ENCODE results near the gene HEATR1. TPM values are rescaled to one million over a fixed set of nuclear protein-coding genes. Genes with fewer than 3 reads are reported as not detected.
"Not testable (repeated sequence)": the region's sequence is repeated elsewhere in the genome, so short reads cannot be mapped to it uniquely, and the experiment has no call there.

The HEATR1 gene, protein sequence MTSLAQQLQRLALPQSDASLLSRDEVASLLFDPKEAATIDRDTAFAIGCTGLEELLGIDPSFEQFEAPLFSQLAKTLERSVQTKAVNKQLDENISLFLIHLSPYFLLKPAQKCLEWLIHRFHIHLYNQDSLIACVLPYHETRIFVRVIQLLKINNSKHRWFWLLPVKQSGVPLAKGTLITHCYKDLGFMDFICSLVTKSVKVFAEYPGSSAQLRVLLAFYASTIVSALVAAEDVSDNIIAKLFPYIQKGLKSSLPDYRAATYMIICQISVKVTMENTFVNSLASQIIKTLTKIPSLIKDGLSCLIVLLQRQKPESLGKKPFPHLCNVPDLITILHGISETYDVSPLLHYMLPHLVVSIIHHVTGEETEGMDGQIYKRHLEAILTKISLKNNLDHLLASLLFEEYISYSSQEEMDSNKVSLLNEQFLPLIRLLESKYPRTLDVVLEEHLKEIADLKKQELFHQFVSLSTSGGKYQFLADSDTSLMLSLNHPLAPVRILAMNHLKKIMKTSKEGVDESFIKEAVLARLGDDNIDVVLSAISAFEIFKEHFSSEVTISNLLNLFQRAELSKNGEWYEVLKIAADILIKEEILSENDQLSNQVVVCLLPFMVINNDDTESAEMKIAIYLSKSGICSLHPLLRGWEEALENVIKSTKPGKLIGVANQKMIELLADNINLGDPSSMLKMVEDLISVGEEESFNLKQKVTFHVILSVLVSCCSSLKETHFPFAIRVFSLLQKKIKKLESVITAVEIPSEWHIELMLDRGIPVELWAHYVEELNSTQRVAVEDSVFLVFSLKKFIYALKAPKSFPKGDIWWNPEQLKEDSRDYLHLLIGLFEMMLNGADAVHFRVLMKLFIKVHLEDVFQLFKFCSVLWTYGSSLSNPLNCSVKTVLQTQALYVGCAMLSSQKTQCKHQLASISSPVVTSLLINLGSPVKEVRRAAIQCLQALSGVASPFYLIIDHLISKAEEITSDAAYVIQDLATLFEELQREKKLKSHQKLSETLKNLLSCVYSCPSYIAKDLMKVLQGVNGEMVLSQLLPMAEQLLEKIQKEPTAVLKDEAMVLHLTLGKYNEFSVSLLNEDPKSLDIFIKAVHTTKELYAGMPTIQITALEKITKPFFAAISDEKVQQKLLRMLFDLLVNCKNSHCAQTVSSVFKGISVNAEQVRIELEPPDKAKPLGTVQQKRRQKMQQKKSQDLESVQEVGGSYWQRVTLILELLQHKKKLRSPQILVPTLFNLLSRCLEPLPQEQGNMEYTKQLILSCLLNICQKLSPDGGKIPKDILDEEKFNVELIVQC (N-terminal part only)
- 11.3 TPM for total RNA-seq
- long read RNA-seq, partial matches to known transcripts, result 3 of 3 reads
- long read RNA-seq, other reads (novel, unspliced or antisense), result 0 of 3 reads

DNA sequence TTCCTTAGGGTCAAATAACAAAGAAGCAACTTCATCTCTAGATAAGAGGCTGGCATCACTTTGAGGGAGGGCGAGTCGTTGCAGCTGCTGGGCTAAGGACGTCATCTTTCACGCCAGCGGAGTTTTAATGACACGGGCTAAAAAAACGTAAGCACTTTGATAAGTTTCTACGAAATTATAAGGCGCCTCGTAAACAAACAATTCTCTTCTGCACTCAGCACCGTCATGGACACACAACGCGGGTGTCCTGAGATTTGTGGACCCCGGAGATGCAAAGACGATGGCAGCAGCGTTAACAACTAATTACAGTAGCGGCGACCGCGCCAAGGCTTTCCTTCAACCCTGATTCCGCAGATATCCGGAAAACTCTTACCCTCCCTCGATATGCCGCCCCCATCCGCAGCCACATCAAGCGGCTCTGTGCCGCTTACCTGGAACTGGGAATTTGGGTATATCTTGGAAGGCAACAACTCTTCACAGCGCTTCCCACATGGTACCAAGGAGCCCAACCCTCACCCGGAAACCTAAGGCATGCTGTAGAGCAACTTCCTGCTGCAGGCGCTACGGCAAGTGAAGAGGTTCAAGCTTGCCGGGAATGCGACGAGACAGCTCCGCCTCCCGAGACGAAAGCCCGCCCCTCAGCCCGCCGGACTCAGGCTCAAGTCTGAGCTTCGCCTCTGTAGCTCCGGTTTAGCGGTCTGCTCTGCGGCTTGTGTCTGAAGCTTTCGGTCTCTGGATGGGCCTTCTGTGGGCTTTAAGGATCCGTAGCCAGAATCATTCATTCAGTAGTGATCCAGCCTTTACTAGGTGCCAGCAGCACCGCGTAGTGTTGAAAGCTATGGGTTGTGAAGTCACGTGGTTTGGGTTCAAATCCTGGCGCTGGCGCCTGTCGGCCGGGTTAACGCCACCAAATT, at the start of gene HEATR1:
Gene HEATR1 (minus strand): TSS at position 526 of the 914 bp plus-strand sequence. CDS start 421 bp downstream, at position 105.
- intact Hi-C loops (cut with micrococcal nuclease), result no loop called here
- DNase-seq, result peak; percentile 94
- peak; percentile 98 for ATAC-seq

DNA sequence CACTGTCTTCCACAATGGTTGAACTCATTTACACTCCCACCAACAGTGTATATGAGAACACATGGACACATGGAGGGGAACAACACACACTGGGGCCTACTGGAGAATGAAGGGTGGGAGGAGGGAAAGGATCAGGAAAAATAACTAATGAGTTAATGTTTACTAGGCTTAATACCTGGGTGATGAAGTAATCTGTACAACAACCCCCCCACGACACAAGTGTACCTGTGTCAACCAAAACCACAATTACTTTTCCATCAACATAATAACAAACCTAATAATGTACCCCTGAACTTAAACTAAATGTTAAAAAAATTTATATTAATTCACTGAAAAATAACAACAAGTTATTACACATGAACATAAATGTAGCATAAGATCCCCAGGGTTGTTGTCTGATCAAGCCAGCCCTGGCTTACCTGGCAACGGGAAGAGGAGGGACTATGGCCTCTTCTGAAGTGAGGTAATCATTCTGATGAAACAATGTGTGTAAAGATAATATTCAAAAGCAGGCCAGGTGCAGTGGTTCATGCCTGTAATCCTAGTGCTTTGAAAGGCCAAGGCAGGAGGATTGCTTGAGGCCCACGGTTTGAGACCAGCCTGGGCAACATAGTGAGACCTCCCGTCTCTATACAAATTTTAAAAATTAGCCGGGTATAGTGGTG, 40.8 kb upstream of the HEATR1 start:
- ATAC-seq, result no peak
- intact Hi-C loops (cut with micrococcal nuclease), result no loop called here
- no peak for DNase-seq

DNA sequence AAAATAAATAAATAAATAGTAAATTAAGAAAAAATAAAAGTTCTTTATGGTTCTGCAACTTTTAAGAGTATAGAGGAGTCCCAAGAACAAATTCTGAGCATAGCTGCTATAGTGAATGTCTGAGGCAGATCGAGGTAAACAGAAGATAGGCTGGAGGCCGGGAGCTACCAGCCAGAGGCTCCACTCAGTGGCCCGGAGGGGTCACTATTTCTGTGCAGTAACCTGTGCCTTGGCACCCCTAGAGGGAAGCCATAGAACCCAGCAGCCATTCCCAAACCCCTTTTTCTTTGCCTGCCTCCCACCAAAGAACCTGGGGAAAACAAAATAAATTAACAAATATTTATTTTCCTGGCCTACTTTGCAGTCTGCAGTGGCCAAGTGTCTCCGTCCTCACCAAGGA, 38.4 kb upstream of the HEATR1 start:
- no peak for ATAC-seq
- intact Hi-C loops (cut with micrococcal nuclease), result no loop called here

GRCh38 chr1:236639686-236640085, 35.4 kb upstream of the HEATR1 start:
- ATAC-seq (peak; percentile 86), DNase-seq (no peak)
- intact Hi-C loops (cut with micrococcal nuclease), result no loop called here

More for the DNA sequence above, 38.4 kb upstream of the HEATR1 start:
- no peak for DNase-seq

DNA sequence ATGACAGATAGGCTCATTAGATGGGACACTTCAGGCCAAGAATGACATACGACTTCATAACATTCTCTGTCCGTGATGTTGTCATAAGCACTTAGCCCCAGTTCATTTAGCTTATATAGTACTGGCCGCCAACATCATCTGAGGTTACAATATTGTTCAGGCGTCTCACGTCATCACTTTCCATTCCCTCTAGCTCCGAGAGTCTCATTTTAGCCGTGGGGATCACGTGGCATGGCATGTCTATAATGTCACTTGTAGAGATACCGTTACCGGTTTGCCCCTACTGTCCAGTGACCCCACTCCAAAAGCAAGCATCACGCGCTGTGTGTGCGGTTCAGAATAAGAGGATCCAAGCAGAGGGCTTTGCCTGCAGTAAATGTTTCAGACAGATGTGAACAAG, 34.6 kb upstream of the HEATR1 start:
- DNase-seq (peak; percentile 32), ATAC-seq (peak; percentile 84)
- intact Hi-C loops (cut with micrococcal nuclease), result no loop called here

- intact Hi-C loops (cut with micrococcal nuclease), result no loop called here
- DNase-seq (peak; percentile 51), ATAC-seq (peak; percentile 17)
Measured at GRCh38 chr1:236636017-236636416, 31.7 kb upstream of the HEATR1 start.

- no peak for DNase-seq
- intact Hi-C loops (cut with micrococcal nuclease), result no loop called here
- ATAC-seq, result no peak
Measured at GRCh38 chr1:236627727-236628408, 23.6 kb upstream of the HEATR1 start.

DNA sequence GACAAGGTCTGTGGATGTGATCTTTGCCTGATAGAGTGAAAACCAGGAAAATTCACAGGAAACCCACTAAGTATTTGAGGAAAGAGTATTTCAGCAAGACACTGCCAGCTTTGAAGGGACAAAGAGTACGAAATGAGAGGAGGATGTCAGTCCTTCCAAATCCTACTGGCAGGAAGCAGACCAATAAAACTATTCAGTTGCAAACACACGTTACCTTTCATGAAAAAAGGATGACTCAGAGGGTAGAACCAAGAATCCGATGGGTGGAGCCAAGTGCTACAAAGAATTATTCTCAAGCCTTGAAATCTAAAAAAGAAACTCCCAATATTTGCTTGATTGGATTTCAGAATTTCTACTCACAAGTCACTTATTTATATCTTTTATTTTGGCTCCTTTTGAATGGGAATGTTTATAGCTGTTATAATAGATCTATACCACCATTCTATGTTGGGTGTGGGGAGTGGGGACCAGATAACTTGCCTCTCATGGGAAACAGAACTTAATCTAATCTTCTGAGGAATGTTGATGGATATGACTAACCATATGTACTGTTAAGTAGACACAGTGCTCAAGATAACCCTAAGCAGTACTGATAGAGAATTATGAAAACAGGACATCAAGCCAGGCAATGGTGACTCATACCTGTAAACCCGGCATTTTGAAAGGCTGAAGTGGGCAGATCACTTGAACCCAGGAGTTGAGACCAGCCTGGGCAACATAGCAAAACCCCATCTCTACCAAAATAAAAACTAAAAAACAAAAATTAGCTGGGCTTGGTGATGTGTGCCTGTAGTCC, 19.3 kb upstream of the HEATR1 start:
- intact Hi-C loops (cut with micrococcal nuclease), result no loop called here
- ATAC-seq, result no peak
- no peak for DNase-seq

DNA sequence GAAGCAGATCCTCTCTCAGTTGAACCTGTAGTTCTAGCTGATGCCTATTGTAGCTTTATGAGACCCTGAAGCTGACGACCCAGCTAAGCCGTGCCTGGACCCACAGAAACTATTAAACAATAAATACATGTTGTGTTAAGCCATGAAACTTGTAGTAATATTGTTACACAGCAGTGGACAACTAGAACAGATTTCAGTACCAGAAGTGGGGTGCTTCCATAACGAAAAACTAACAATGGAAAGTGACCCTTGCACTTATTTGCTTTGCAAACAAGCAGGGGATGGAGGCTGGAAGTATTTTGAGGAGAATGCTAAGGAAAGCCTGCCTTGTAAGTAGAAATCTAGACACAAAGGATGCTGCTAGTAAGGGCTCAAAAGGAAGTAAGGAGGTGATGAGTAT, 18.1 kb upstream of the HEATR1 start:
- no peak for DNase-seq
- ATAC-seq, result no peak
- intact Hi-C loops (cut with micrococcal nuclease), result no loop called here

- intact Hi-C loops (cut with micrococcal nuclease), result no loop called here
- DNase-seq, result no peak
- peak; percentile 34 for ATAC-seq
Measured at GRCh38 chr1:236619398-236619797, 15.1 kb upstream of the HEATR1 start.

GRCh38 chr1:236618507-236618906, 14.2 kb upstream of the HEATR1 start:
- peak; percentile 37 for ATAC-seq
- no peak for DNase-seq
- intact Hi-C loops (cut with micrococcal nuclease), result no loop called here

DNA sequence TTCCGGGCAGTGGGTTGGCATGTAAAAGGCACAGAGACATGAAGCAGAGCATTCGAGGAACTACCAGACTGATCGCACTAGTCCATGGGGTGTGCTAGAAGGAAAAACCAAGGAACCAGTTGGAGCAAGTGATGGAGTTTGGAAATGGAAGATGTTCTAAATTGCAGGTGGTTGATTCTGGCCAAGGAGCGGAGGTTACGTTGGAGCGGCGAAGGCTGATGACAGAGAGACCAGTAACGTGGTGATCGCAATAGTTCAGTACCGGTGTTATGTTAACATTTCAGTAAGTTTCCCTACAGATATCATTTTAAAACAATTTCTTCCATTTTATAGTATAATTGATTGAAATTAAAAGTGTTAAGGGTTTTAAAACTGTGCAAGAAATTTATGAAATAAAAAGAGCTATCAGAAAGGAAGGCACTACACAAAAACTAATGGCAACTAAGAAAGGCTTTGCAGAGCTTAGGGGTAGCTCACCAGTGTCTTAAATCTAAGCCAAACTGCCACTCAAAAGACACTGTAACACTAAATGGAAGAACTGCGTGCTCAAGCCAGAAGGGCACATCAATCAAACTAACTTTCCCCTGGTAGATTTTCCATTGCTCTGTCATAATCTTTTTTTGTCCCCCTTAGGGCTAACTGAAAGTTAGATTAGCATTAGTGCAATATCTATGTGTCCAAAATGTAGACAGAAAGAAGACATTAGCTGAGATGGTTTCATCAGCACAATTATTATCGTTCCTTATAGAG, 11.3 kb upstream of the HEATR1 start:
- no peak for DNase-seq
- peak; percentile 80 for ATAC-seq
- intact Hi-C loops (cut with micrococcal nuclease), result no loop called here

DNA sequence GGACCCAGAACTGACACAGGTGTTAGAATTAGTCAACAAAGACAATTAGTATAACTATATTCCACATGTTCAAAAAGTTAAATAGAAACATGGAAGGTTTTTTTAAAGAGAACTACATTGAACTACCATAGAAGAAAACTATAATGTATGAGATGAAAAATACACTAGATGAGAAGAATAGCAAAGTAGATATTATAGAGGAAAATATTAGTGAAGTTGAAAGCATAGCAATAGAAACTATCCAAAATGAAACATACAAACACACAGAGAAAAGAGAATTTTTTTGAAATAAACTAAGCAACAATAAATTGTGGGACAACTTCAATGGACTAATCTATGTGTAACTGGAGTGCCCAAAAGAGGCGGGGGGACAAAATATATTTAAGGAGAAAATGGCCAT, 8.0 kb upstream of the HEATR1 start:
- intact Hi-C loops (cut with micrococcal nuclease), result no loop called here
- DNase-seq, result no peak
- ATAC-seq, result no peak

GRCh38 chr1:236608930-236609726, 4.8 kb upstream of the HEATR1 start:
- peak; percentile 53 for DNase-seq
- intact Hi-C loops (cut with micrococcal nuclease), result no loop called here
- ATAC-seq, result no peak

DNA sequence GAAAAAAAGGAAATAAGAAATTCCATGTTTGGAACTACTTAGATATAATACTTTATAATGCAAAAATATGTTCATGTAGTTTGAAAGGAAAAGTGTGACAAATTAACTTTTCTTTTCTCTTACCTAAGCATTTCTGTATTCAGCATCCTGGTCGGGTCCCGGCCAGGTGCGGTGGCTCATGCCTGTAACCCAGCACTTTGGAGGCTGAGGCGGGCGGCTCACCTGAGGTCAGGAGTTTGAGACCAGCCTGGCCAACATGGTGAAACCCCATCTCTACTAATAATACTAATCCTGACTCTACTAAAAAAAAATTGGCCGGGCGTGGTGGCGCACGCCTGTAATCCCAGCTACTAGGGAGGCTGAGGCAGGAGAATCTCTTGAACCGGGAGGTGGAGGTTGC, 3.3 kb upstream of the HEATR1 start:
- intact Hi-C loops (cut with micrococcal nuclease); DNase-seq; ATAC-seq: not testable (repeated sequence)

All from left ventricle myocardium superior (tissue), 1 donor.